GM20000 (cell line): Measurements from ENCODE around the gene SPO11.

Source experiments
- DNase-seq: peaks from one replicate; pipeline ENCODE4 v3.0.0; 2012; ENCODE audit warnings: low spot score
- TF ChIP-seq, protein P1 (sequence below): IDR thresholded peaks from 2 replicates; pipeline ENCODE4 v1.5.1; 2012; ENCODE audit warnings: mild to moderate bottlenecking, control low read depth; ENCODE audit errors: extremely low read depth, missing control alignments

The SPO11 gene

DNA sequence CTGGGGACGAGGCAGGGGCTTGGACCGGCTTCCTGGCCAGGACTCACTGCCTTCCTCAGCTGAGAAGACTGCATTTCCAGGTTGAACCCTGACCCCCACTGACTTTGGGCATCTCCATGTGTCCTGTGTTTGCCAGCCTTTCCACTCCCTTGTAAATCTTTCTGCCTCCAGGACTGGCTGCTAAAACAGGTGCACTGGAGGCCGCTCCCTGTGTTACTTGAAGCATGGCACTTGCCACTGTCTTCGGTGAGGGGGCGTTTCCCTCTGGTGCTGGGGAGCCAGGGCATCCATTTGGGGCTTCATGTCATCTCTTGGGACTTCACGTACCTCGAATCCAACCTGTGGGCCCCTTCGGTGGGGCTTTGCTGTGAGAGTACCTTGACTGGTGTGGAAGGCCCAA is 54.9 kb downstream of the SPO11 start:
- TF ChIP-seq, protein P1, sequence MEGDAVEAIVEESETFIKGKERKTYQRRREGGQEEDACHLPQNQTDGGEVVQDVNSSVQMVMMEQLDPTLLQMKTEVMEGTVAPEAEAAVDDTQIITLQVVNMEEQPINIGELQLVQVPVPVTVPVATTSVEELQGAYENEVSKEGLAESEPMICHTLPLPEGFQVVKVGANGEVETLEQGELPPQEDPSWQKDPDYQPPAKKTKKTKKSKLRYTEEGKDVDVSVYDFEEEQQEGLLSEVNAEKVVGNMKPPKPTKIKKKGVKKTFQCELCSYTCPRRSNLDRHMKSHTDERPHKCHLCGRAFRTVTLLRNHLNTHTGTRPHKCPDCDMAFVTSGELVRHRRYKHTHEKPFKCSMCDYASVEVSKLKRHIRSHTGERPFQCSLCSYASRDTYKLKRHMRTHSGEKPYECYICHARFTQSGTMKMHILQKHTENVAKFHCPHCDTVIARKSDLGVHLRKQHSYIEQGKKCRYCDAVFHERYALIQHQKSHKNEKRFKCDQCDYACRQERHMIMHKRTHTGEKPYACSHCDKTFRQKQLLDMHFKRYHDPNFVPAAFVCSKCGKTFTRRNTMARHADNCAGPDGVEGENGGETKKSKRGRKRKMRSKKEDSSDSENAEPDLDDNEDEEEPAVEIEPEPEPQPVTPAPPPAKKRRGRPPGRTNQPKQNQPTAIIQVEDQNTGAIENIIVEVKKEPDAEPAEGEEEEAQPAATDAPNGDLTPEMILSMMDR, result no peak
- no peak for DNase-seq

DNA sequence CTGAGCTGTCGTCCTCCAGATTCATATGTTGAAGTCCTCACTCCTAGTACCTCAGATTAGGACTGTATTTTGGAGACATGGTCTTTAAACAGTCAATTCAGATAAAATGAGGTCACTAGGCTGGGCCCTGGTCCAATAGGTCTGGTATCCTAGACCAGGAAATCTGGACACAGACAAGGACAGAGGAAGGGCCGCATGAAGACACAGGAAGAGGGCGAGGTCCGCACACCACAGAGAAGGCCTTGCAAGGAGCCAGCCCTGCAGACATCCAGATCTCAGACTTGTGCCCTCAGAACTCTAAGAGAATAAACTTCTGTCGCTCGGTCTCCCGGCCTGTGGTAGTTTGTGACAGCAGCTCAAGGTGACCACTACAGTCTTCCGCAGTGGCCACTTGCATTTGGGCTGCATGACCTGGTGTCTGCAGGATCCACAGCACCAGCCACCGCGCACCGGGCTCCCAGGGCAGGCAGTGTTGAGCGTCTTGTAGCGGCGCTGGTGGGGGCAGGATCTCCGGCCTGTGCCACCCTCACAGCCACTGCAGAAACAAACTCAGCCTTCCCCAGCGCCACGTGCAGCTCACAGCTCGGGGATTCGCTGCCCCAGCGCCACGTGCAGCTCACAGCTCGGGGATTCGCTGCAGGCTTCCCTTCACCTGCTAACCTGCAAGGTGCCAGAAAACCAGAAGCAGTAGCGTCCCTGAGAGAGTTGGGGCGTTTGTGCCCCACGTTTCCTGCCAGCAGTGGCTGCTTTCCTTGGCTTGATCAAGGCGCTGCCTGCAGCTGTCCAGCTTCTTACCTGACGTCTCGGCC is 55.6 kb downstream of the SPO11 start:
- DNase-seq, result no peak

DNA sequence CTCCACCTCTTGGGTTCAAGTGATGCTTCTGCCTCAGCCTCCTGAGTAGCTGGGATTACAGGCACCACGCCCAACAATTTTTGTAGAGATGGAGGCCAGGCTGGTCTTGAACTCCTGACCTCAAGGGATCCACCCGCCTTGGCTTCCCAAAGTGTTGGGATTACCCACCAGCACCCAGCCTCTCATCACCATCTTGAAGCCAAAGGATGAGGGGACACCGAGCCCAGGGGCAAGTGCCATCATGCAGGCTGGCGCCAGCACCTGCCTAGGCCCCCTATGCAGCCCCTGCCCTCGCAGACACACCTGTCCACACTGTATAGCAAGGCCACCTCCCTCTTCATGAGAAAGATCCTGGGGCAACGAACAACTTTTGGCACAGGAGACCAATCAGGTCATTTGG is 56.3 kb downstream of the SPO11 start:
- no peak for DNase-seq
- TF ChIP-seq, protein P1, result no peak

More for the DNA sequence above, 55.6 kb downstream of the SPO11 start:
- TF ChIP-seq, protein P1, result no peak

DNA sequence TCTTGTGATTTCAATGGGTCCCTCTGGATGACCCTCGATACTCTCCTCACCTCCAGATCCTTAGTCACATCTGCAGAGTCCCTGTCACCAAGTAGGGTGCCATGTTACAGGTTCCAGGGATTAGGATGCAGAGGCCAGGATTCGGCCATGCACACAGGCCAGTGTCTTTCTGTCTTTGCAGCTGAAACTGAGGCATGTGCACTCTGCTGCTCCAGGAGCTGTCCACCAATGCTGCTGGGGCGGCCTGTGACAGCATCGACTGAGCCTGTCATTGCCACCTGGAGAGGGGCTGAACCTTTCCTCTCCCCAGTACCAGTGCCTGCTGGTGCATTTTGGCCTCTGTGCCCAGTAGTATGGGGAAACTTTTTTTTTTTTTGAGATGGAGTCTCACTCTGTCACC is 57.2 kb downstream of the SPO11 start:
- DNase-seq, result no peak
- TF ChIP-seq, protein P1, result no peak

DNA sequence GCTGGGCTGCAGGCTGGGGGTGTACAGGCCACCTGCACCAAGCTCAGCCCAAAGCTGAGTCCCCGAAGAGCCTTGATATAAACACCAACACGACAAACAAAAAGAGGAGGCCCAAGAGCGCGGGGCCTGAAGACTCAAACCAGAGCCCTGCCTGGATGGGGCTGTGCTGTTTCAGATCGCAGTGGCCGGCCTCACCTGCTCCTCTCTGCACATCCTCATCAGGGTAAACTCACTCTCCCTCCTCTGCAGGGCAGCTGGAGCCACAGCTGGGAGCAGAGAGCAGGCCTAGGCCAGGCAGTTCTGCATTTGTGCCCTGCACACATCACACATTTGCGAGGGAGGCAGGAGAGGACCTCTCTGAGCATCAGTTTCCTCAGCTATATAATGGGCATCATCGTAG is 57.9 kb downstream of the SPO11 start:
- DNase-seq, result no peak
- TF ChIP-seq, protein P1, result no peak

DNA sequence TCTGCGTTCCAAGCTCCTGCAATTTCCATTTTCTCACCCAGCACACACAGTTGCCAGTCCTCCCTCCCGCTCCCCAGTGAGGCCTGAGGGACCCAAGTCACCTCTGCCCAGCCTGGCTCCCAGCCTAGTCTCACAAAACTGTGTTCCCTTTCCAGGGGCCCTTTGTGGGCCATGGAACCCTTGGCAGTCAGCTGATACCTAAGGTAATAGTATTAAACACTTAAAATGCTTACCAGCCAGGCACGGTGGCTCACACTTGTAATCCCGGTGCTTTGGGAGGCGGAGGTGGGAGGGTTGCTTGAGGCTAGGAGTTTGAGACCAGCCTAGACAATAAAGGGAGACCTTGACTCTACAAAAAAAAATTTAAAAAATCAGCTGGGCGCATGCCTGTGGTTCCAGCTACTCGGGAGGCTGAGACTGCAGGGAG is 58.4 kb downstream of the SPO11 start:
- TF ChIP-seq, protein P1, result no peak
- no peak for DNase-seq

DNA sequence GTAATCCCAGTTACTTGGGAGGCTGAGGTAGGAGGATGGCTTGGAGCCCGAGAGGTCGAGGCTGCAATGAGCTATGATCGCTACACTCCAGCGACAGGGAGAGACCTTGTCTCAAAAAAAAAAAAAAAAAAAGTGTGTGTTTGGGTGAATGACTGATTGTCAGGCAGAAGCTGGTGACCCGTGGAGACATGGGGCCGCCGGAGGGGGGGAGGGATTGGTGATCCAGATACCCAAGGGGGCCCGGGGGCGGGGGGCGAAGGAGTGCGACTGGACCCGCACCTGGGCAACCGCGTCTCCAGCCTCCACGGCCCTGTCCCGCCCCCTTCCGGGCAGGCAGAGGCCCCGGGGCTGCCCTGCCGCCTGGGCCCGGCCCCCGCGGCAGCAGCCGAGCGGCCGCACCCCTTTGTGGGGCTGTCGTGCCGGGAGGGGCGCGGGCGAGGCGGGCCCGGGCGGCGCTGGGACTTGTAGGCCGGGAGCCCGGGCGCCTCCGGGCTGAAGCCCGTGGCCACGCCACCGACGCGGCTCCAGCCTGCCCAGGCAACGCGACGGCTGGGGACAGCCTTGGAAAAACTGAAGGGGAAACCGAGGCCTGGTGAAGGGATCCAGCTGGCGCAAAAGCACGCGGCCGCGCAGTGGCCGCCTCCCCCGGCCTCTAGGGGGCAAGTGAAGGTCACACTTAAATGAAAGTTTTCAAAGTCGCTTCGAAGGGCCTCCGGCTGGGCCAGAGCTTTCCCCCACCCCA is 59.5 kb downstream of the SPO11 start:
- TF ChIP-seq, protein P1, result peak; percentile 33
- peak; percentile 90 for DNase-seq
